Measurements from ENCODE around the gene IQCE.

GRCh38 chr7:2652736-2653060 is 93.9 kb downstream of the IQCE start:
- TF ChIP-seq ZNF274 (IDR thresholded peaks at IDR 0.05; ENCODE audit: low read depth, low read length) (no peak), SUZ12 (IDR thresholded peaks at IDR 0.05; ENCODE audit: extremely low read depth, insufficient read depth, insufficient read length) (no peak)
